ENCODE data around the gene ATXN3. TPM values are rescaled to one million over a fixed set of nuclear protein-coding genes. Genes with fewer than 3 reads are reported as not detected.
A peak's percentile ranks its signal among the peaks of the same experiment; 100 is the strongest.

Gene ATXN3
- total RNA-seq: 10 to 100 TPM; 16.9 to 31.5 (median 25.0) TPM

GRCh38 chr14:92106143-92106926, at the start of gene ATXN3:
TSS of gene ATXN3 (minus strand) at chr14:92106582. CDS start at chr14:92106552, 30 bp downstream.
- WGBS, 2 donors: 0 to 1% methylated on average over 17 to 20 of the region's 66 CpGs
- TF ChIP-seq POLR2A (IDR thresholded peaks at IDR 0.05): peak in 2 of 4 donors; percentile 45 to 64
- TF ChIP-seq CTCF (IDR thresholded peaks at IDR 0.05): peak; percentile 57 to 85 (median 66)
- DNase-seq: peak; percentile 86
- H3K27ac ChIP-seq: peak within 1 kb of the TSS; percentile 89 to 99 (median 96)
- H3K9me3 ChIP-seq: no peaks in the 10 kb centered on the region
- H3K4me3 ChIP-seq: peak within 1 kb of the TSS; percentile 66 to 100 (median 83)
- no peaks in the 10 kb centered on the region for H3K27me3 ChIP-seq
- intact Hi-C loops (cut with DNase I): no loop called here
- no peaks in the 10 kb centered on the region for H3K36me3 ChIP-seq
- H3K4me1 ChIP-seq: peaks cover 5 to 46% (median 22%) of the 10 kb centered on the region in 3 donors

GRCh38 chr14:92154283-92154942, 48.0 kb upstream of the ATXN3 start:
- Histone ChIP-seq H3K36me3 (peaks cover 15 to 91% (median 18%) of the 10 kb centered on the region in 3 donors), H3K27ac (no peak overlapping the region), H3K4me1 (no peaks in the 10 kb centered on the region), H3K27me3 (no peaks in the 10 kb centered on the region), H3K4me3 (no peak overlapping the region), H3K9me3 (no peaks in the 10 kb centered on the region)
- TF ChIP-seq CTCF (IDR thresholded peaks at IDR 0.05) (no peak), POLR2A (IDR thresholded peaks at IDR 0.05) (no peak)
- 45 to 65% methylated on average over 3 of the region's 3 CpGs for WGBS, 2 donors
- no peak for DNase-seq
- intact Hi-C loops (cut with DNase I): no loop called here

GRCh38 chr14:92153581-92153980, 47.2 kb upstream of the ATXN3 start:
- H3K4me1 ChIP-seq: no peaks in the 10 kb centered on the region
- no peak for TF ChIP-seq CTCF (IDR thresholded peaks at IDR 0.05)
- no peak for TF ChIP-seq POLR2A (IDR thresholded peaks at IDR 0.05)
- no peak overlapping the region for H3K4me3 ChIP-seq
- WGBS, 2 donors: 92 to 100% methylated on average over 1 of the region's 1 CpG
- intact Hi-C loops (cut with DNase I): no loop called here
- no peak overlapping the region for H3K27ac ChIP-seq
- peaks cover 11 to 91% (median 25%) of the 10 kb centered on the region in 3 donors for H3K36me3 ChIP-seq
- H3K9me3 ChIP-seq: no peaks in the 10 kb centered on the region
- DNase-seq: no peak
- no peaks in the 10 kb centered on the region for H3K27me3 ChIP-seq

GRCh38 chr14:92144708-92145107, 38.3 kb upstream of the ATXN3 start:
- intact Hi-C loops (cut with DNase I): no loop called here
- DNase-seq: no peak
- Histone ChIP-seq H3K36me3 (peaks cover 0 to 100% (median 30%) of the 10 kb centered on the region in 3 donors), H3K4me3 (no peak overlapping the region), H3K27ac (no peak overlapping the region), H3K4me1 (no peaks in the 10 kb centered on the region), H3K27me3 (no peaks in the 10 kb centered on the region), H3K9me3 (no peaks in the 10 kb centered on the region)
- TF ChIP-seq POLR2A (IDR thresholded peaks at IDR 0.05): no peak
- TF ChIP-seq CTCF (IDR thresholded peaks at IDR 0.05): no peak
- 92 to 95% methylated on average over 2 of the region's 2 CpGs for WGBS, 2 donors

- no peak for DNase-seq
- H3K9me3 ChIP-seq: no peaks in the 10 kb centered on the region
- no peaks in the 10 kb centered on the region for H3K27me3 ChIP-seq
- H3K4me1 ChIP-seq: no peaks in the 10 kb centered on the region
- no peak for TF ChIP-seq POLR2A (IDR thresholded peaks at IDR 0.05)
- TF ChIP-seq CTCF (IDR thresholded peaks at IDR 0.05): no peak
- no peak overlapping the region for H3K27ac ChIP-seq
- 78 to 82% methylated on average over 3 of the region's 3 CpGs for WGBS, 2 donors
- H3K4me3 ChIP-seq: no peak overlapping the region
- intact Hi-C loops (cut with DNase I): no loop called here
- peaks cover 0 to 100% (median 25%) of the 10 kb centered on the region in 3 donors for H3K36me3 ChIP-seq
Observed at GRCh38 chr14:92143962-92144361, 37.6 kb upstream of the ATXN3 start.
